ENCODE results near the gene FXYD4.

The FXYD4 gene

GRCh38 chr10:43344051-43344450, 27.4 kb upstream of the FXYD4 start:
- DNase-seq (ENCODE audit: low read depth) = no peak

DNA sequence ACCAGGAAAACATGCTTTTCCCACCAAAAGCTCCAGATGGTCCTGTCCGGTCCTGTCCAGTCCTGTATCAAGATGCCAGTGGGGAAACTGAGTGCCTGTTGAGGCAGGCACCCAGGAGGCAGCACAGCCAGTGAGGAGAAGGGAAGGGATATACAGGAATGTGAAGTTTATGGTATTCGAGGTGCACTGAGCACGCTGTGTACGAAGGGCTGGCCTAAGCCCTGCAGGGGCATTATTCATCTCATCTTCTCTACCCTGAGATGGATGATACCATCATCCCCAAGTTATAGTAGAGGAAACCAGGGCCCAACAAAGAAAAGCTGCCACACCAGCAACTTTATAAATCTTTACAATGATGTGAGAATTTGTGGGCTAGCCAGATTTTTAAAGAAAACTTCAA, 23.4 kb upstream of the FXYD4 start:
- no peak for DNase-seq (ENCODE audit: low read depth)

DNA sequence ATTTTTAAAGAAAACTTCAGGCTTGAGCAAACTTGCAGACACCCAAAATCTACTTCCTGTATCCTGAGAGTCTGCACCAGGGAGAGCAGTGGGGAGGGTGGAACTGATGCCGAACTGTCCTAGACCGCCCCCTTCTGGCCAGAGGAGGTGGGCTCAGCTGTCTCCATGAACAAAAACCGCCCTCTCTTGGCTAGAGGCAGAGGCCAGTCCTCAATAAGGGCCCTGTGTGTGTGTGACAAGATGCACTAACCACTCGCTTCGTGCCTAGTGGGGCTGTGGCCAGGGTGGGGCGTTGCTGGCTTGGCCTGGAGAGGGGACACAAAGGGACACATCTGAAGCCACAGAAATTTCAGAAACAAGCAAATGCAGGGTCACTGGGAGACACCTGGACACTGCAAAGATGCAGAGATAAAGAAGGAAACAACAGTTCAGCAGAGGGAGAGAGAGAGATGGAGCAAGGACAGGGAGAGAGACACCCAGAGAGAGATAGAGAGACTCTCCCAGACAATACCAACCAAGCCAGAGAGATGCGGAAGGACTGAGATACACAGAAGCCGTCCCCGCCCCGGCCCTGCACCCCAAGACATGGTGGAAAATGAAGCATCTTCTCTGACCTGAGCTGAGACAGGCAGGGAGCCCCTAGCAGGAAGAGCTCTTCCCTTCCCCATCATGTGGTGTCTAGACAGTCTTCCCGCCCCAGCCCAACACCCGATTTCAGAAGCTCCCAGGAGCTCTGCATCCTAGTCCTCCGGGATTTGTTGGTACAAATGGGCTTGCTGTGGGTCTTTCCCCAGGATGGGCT, 22.7 kb upstream of the FXYD4 start:
- peak; percentile 24 for DNase-seq (ENCODE audit: low read depth)

DNA sequence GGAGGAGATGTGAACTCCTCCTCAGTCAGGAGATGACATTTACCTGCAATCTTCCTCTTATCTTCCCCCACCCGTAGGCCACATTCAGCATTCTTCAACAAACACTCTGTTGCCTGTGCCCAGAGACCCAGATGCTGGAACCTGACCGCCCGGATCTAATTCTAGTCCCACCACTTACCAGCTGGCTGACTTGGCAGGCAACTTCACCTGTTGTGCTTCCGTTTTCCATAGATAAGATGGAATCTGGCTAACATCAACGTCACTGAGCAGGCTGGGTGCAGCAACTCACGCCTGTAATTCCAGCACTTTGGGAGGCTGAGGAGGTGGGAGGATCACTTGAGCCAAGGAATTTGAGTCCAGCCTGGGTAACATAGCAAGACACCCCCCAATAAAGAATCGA, 21.3 kb upstream of the FXYD4 start:
- no peak for DNase-seq (ENCODE audit: low read depth)

DNA sequence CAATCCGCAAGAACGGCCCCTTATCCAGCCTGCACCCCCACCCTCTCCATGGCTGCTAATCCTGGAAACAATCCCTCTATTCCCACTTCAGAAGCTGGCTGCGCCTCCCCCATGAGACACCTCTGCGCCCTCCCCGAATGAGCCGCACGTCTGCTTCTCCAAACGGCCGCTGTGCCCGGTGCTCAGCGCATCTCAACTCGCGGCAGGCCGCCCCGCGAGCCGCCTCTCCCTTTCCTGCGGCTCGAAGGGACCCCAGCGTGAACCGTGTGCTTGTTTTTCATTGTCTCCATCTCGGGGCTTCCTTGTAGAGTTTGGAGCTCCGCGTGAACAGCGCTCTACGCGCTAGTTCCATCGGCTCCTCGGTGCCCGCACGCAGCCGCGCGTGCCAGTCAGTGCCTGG, 20.8 kb upstream of the FXYD4 start:
- no peak for DNase-seq (ENCODE audit: low read depth)

DNA sequence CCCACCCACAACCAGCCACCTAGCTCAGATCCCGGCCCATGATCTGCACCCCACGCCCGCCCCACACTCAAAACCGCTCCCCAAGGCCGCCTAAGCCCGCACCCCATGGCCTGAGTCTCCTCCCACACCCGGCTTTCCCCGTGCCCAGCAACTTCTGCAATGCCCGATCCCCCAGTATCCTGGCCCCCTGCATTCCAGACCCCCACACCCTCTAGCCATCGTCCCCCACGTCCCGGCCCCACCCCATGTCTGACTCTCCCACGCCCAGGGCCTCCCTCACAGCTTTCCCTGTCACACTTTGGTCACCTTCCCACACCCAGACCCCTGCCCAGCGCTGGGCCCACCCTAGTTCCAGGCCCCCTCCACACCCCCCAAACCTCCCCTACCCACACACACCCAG, 20.1 kb upstream of the FXYD4 start:
- no peak for DNase-seq (ENCODE audit: low read depth)

DNA sequence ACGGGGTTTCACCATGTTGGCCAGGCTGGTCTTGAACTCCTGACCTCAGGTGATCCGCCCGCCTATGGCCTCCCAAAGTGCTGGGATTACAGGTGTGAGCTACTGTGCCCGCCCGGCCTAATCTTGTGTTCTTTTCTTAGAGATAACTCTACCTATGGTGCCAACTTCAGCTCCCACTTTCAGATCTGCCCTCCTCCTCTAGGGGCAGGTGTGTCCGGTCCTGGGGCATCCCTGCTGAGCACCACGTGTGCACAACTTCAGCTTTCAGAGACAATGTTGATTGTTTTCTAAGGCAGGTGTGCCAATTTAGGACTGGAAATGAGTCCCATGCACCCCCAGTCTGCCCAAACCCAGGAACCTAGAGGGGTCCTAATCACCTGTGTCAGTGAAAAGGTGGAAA, 18.5 kb upstream of the FXYD4 start:
- DNase-seq (ENCODE audit: low read depth) = no peak

DNA sequence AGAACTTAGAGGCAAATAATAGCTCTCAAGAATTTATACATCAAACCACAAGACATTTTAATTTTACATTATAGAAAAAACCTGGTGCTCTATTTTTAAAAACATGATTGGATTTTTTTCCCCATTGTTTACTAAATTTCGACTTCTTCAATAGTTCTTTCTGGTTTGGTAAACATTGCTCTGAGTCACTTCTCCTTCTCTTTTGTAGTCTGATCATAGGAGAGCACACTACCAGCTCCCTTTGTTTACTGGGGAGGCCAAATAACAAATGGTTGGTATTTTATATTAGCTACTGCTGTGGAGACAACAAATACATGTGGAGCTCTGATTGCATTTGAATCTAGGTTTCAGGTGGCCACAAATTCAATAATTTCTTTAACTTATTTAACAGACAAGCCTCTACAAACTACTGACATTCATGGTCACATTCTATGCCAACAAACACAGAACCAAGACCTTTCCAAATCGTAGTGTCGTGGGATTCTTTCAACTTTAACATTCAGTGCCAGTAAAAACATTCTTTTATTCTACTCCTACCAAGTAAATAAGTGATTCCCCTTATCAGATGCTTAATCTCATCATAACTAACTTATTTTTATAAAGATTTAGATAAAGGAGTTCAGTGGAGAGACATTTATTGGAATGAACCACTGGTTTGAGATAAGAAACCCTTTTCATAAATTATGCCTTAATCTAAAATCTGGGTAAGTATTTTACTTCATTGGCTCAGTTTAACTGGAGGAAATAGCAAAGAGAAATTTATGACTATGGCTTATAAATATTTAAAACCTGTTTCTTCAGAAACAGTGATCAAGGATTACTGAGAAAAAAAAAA, 17.7 kb upstream of the FXYD4 start:
- DNase-seq (ENCODE audit: low read depth) = no peak

DNA sequence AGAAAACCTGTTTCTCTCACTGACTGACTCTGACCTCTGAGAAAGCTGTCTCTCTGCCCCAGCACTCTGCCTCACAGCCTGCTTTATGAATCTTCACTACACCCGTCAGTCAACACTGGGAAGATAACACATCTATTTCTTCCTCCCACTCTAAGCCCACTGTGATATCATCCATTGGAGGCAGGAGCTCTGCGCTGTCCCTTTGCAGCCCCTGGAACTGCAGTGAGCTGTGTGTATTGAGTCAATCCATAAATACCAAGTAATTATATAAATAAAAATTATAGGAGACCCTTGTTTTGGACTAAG, 17.2 kb upstream of the FXYD4 start:
- DNase-seq (ENCODE audit: low read depth) = no peak

- no peak for DNase-seq (ENCODE audit: low read depth)
These were observed 16.5 kb upstream of the FXYD4 start for GRCh38 chr10:43354879-43355380.

DNA sequence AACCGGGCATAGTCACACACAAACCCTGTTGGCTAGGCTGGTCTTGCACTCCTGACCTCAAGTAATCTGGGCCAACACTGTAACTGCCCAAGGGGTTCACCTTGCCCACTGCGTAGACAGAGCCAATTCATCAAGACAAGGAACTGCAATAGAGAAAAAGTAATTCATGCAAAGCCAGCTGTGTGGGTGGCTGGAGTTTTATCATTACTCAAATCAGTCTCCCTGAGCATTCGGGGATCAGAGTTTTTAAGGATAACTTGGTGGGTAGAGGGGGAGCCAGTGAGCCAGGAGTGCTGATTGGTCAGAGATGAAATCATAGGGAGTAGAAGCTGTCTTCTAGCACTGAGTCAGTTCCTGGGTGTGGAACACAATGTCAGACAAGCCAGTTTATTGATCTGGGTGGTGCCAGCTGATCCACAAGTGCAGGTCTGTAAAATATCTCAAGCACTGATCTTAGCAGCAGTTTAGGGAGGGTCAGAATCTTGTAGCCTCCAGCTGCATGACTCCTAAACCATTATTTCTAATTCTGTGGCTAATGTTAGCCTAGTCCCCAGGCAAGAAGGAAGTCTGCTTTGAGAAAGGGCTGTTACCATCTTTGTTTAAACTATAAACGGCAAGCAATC, 15.6 kb upstream of the FXYD4 start:
- no peak for DNase-seq (ENCODE audit: low read depth)

DNA sequence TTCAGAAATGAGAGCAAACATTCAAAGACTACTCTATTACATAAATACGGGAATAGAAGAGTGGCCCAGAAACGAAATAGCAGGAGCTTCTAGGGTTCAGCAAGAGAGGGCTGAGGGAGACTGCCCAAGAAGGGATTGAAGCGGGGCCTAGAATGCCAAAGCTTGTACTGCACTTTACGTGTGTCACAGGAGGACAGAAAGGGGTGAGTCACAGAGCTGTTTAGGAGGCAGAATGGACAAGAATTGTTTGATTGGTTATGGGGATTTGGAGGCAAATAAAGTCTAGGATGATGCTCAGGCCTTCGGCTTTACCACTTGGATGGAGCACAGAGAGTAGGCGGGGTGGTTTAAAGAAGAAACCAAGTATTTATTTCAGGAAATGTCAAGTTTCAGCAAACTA, 11.3 kb upstream of the FXYD4 start:
- no peak for DNase-seq (ENCODE audit: low read depth)

DNA sequence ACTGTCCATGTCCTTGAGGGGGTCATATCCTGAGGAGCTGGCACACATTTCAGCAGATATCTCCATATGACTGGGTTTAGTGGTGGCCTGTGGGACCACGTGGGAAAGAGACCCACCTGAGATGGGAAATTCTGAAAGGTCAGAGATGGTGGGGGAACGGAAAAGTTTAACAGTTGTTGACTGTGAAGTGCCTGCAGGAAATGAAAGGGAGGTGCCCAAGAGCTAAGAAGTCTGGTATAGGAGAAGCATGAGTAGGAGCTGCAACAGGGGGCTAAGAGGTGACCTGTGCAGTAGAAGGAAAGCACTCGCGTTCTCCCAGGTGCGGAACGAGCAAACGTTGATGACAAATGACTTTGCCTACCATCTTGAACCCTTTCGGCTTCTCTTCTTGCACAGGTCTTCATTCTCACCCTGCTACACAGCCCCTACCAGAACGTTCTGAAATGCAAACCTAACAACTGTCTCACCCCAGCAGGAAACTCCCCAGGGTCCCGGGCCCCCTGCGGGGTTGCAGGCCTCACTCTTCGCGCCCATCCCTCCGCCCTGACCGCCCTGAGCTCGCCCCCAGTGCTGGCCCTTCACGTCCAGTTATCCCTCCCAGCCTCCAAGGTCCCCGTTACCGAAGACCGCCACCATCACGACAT, 9.8 kb upstream of the FXYD4 start:
- no peak for DNase-seq (ENCODE audit: low read depth)

DNA sequence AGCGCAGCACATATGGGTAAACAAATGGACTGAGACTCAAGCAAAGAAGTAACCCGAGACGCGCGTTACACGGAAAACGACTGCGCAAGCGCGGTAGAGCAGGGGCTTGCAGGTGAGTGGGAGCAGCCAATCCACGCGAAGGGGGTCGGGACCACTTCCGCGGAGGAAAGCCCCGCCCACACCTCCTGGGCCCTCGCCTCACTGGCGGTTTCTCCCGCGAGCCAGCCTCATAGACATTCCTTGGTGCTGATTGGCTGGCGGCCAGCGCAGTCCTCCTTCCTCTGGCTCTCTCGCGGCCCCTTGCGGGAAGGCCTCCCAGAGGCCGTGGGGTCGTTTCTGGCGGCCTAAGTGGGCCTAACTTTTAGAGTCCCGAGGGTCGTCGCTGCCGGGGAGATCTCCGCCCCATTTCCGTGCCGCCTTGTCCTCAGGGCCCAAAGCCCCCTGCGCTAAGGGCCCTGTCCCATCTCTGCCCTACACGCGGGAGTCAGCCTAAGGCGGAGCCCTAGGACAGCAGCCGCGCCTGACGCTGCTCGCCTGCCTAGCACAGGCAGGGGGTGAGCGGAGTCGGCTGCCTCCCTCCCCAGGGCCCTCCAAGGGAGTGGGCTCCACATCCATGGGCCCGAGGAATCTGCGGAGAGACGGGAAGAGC, 9.1 kb upstream of the FXYD4 start:
- DNase-seq (ENCODE audit: low read depth) = peak; percentile 72

DNA sequence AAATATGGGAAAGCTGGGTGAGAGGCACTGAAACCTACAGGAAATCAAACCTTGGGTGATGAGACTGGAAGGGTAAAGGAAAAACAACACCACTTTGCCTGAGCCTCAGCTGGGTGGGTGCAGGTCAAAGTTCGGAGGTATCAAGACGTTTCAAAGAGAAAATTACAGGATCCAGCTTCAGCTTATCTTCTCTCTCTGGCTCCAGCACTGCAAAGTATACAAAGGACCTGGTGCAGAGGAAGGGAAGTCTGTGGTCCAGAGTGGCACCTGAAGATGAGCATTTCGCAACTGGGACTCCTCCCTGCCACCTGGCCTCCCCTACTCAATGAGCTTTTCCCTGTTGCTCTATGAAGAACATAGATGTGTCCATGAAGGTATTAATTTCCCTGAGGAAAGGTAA, 6.4 kb upstream of the FXYD4 start:
- DNase-seq (ENCODE audit: low read depth) = no peak

GRCh38 chr10:43369921-43370320, 1.5 kb upstream of the FXYD4 start:
- DNase-seq (ENCODE audit: low read depth) = no peak

GRCh38 chr10:43370671-43371215, 693 bp upstream of the FXYD4 start:
- no peak for DNase-seq (ENCODE audit: low read depth)

- DNase-seq (ENCODE audit: low read depth) = no peak
These were observed 1.4 kb downstream of the FXYD4 start for GRCh38 chr10:43372765-43373361.

DNA sequence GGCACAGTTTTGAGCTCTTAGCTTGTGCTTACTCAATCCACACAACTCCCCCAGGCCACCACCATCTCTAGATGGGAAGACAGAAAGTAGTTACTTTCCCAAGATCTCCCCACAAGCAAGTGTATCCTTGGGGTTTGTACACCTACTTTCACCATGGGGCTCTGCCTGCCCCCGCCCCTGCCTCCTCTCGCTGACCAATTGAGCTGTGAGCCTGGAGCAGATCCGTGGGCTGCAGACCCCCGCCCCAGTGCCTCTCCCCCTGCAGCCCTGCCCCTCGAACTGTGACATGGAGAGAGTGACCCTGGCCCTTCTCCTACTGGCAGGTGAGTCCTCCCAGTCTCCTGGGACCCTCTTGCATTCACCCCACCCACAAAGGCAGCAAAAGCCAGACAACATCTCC, 2.0 kb downstream of the FXYD4 start:
- DNase-seq (ENCODE audit: low read depth) = no peak

GRCh38 chr10:43374194-43374593, 2.8 kb downstream of the FXYD4 start:
- no peak for DNase-seq (ENCODE audit: low read depth)

DNA sequence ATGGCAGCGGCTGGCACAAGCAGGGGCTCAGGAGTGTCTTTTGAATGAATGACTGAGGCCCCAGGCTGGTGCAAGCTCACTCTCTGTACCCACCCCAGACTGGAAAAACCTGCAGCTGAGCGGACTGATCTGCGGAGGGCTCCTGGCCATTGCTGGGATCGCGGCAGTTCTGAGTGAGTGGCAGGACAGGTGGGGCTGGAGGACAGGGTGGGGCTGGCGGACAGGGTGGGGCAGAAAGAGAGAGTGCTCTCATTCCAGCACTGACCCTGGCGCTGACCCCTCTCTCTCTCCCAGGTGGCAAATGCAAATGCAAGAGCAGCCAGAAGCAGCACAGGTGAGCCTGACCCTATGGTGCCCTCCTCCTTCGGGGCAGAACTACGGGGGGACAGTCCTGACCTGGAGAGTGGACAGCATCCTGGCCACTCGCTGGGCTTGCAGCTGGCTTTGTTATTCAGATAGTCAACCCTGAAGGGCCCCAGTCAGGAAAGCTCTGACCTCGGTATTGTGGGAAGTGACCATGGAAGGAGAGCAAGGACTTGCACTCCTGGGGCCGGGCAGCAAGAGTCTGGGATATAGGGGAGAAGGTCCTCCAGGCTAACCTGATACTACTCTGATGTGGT, 4.1 kb downstream of the FXYD4 start:
- DNase-seq (ENCODE audit: low read depth) = no peak

Measured in non-pigmented ciliary epithelial cell (primary cell).